Cardiac muscle cell (in vitro differentiated cells and primary cell): ENCODE results near the gene SLC7A14. TPM values are rescaled to one million over a fixed set of nuclear protein-coding genes. Genes with fewer than 3 reads are reported as not detected.

Source experiments
- DNase-seq, 2 donors: peaks; one replicate each; pipeline versions ENCODE4 v3.0.0 to v3.0.0-alpha.2; 2010 to 2017; ENCODE audit warnings: low read depth in 1 of 2, low spot score in 1 of 2
- H3K27ac ChIP-seq: fragments of 200-600 bp; sonication (generic); 2 replicates; pipeline ENCODE4 v1.5.1; 2016
- H3K27me3 ChIP-seq: fragments of 200-600 bp; sonication (generic); 2 replicates; pipeline ENCODE4 v1.6.0; 2016; ENCODE audit warnings: control low read depth
- H3K36me3 ChIP-seq: fragments of 200-600 bp; sonication (generic); 2 replicates; pipeline ENCODE4 v1.5.1; 2016; ENCODE audit warnings: control low read depth
- H3K4me1 ChIP-seq: fragments of 200-600 bp; sonication (generic); 2 replicates; pipeline ENCODE4 v1.8.1; 2017; ENCODE audit warnings: low read depth, mild to moderate bottlenecking, mixed run types
- H3K4me3 ChIP-seq: fragments of 200-600 bp; sonication (generic); 2 replicates; pipeline ENCODE4 v1.5.1; 2016; ENCODE audit warnings: mild to moderate bottlenecking
- H3K9me3 ChIP-seq: fragments of 200-600 bp; sonication (generic); 2 replicates; pipeline ENCODE4 v1.5.1; 2017; ENCODE audit warnings: low read depth, mild to moderate bottlenecking, control low read depth
- polyA plus RNA-seq: library from polyadenylated mRNA; unstranded; fragments of >200 nt; fragmentation: Nextera tagmentation; extraction: Ambion mirVana; gene quantifications from 2 replicates; pipeline ENCODE4 v1.2.1, GENCODE V29; 2016
- total RNA-seq: library from RNA; depleted of rRNA; stranded (reverse); fragments of >200 nt; gene quantifications from 2 replicates; pipeline ENCODE4 v1.2.3, GENCODE V29; 2016
- TF ChIP-seq, protein P1 (sequence below): IDR thresholded peaks from 2 replicates; pipeline ENCODE4 v1.5.1; 2012; ENCODE audit warnings: low read depth, mild to moderate bottlenecking, low read length

SLC7A14 gene
- total and polyA plus RNA-seq, 2 experiments from 2014 or later = not detected

DNA sequence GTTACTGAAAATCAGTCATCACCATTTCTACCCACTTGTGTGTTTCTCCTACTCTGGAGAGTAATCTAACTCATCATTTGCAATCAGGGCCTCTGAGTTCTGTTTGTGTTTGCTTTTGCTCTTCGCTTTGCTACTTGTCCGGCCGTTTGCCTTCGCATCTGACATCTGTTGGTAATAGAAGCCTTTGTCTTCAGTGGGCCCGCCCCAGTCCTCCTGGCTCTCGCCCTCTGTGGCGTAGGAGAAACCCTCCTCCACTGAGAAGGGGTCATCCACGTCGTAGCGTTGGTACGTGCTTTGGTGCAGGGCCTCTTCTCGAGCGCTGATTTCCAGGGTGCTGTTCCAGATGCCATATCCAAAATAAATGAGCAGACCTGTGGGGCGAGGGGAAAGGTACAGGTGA, 118.9 kb downstream of the SLC7A14 start:
- Histone ChIP-seq H3K27me3 (no peaks in the 10 kb centered on the region), H3K36me3 (no peaks in the 10 kb centered on the region), H3K4me1 (no peaks in the 10 kb centered on the region), H3K27ac (no peak overlapping the region), H3K9me3 (no peaks in the 10 kb centered on the region), H3K4me3 (no peak overlapping the region)
- TF ChIP-seq, protein P1, sequence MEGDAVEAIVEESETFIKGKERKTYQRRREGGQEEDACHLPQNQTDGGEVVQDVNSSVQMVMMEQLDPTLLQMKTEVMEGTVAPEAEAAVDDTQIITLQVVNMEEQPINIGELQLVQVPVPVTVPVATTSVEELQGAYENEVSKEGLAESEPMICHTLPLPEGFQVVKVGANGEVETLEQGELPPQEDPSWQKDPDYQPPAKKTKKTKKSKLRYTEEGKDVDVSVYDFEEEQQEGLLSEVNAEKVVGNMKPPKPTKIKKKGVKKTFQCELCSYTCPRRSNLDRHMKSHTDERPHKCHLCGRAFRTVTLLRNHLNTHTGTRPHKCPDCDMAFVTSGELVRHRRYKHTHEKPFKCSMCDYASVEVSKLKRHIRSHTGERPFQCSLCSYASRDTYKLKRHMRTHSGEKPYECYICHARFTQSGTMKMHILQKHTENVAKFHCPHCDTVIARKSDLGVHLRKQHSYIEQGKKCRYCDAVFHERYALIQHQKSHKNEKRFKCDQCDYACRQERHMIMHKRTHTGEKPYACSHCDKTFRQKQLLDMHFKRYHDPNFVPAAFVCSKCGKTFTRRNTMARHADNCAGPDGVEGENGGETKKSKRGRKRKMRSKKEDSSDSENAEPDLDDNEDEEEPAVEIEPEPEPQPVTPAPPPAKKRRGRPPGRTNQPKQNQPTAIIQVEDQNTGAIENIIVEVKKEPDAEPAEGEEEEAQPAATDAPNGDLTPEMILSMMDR = no peak
- no peak for DNase-seq

DNA sequence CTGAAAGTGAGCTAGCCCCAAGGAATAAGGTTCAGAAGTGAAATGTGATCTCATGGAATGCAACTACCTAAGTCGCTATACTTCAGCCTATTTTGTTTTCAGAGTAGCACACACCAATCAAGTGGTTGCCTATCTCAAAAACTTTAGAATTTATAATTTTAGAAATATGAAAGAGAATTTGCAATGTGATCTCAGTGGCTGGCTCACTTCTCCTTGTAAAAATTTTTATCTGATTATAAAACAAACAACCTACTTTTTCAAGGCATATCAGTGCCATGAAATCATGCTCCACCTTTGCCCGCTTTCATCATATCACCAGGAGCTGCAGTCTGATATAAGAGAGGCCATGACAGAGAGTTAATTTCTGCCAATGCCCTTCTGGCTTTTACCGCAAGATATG, 119.9 kb downstream of the SLC7A14 start:
- TF ChIP-seq, protein P1 = no peak
- no peak for DNase-seq

DNA sequence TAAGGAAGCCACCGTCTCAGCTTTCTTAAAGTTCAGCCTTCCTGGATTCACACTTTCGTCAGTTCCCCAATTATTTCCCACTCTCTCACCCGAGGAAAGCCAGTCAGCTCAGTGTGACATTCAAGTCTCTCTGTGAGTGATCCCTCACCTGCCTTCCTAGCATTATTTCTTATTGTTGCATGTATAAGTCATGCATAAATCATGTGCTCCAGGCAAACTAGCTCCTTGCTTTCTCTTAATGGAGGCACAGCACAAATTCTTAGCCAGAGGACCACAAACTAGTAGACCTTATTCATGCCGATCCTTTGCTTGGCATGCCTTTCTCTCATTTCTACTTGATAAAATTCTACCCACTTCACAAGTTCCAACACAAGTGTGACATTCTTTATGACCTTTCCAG, 122.9 kb downstream of the SLC7A14 start:
- no peak for DNase-seq
- H3K4me3 ChIP-seq = no peak overlapping the region
- no peaks in the 10 kb centered on the region for H3K4me1 ChIP-seq
- no peaks in the 10 kb centered on the region for H3K9me3 ChIP-seq
- TF ChIP-seq, protein P1 = no peak
- H3K27me3 ChIP-seq = no peaks in the 10 kb centered on the region
- no peaks in the 10 kb centered on the region for H3K36me3 ChIP-seq
- H3K27ac ChIP-seq = no peak overlapping the region

More for the DNA sequence above, 119.9 kb downstream of the SLC7A14 start:
- Histone ChIP-seq H3K36me3 (no peaks in the 10 kb centered on the region), H3K9me3 (no peaks in the 10 kb centered on the region), H3K27me3 (no peaks in the 10 kb centered on the region), H3K27ac (no peak overlapping the region), H3K4me3 (no peak overlapping the region), H3K4me1 (no peaks in the 10 kb centered on the region)

DNA sequence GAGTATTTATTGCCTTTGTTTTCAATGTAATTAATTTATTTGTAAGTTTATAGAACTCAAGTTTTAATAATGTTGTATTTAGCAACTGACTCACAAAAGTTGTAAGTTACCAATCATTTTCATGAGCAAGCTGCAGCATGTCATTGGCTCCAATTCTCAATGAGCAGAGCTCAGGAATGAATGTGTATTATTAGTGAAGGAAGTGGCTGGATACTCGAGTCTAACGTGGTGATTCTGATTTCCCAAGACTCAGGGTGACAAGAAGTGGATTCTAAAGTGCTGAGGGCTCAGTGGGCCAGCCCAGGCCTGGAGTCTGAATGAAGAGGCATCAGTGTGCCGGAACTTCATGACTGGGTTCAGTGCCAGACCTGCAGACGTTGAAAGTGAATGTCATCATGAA, 127.6 kb downstream of the SLC7A14 start:
- no peak overlapping the region for H3K27ac ChIP-seq
- no peak overlapping the region for H3K4me3 ChIP-seq
- TF ChIP-seq, protein P1 = no peak
- H3K36me3 ChIP-seq = no peaks in the 10 kb centered on the region
- DNase-seq = no peak
- H3K4me1 ChIP-seq = no peaks in the 10 kb centered on the region
- H3K9me3 ChIP-seq = no peaks in the 10 kb centered on the region
- H3K27me3 ChIP-seq = no peaks in the 10 kb centered on the region

DNA sequence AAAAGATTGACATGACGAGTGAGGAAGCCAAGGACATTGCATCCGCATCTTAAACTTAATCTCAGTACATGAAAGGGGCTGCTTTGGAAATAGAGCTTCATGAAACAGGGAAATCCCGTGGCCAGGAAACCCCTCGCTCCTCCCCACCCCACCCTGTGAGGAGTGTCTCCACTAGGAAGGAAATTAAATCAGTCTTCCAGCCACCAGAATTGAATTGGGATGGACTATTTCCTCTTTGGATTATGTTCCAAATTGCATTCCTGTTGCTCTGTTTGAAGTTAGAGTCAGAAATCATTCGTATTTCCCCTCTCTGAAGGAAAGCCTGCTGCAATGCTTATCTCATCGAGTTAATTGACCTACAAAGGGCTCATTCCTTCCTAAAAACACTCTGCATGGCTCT, 131.4 kb downstream of the SLC7A14 start:
- no peaks in the 10 kb centered on the region for H3K4me1 ChIP-seq

More for the DNA sequence above, 131.4 kb downstream of the SLC7A14 start:
- Histone ChIP-seq H3K9me3 (no peaks in the 10 kb centered on the region), H3K27ac (no peak overlapping the region), H3K27me3 (no peaks in the 10 kb centered on the region), H3K36me3 (no peaks in the 10 kb centered on the region), H3K4me3 (no peak overlapping the region)
- no peak for DNase-seq
- TF ChIP-seq, protein P1 = no peak
